Measurements from ENCODE around the gene TCF4. TPM values are rescaled to one million over a fixed set of nuclear protein-coding genes. Genes with fewer than 3 reads are reported as not detected.
A peak's percentile ranks its signal among the peaks of the same experiment; 100 is the strongest.

Gene TCF4
- total and polyA plus RNA-seq, 2 of the 13 experiments (the other 11 are each of a cell fraction or from before 2014, with no cell fraction given), result not detected

DNA sequence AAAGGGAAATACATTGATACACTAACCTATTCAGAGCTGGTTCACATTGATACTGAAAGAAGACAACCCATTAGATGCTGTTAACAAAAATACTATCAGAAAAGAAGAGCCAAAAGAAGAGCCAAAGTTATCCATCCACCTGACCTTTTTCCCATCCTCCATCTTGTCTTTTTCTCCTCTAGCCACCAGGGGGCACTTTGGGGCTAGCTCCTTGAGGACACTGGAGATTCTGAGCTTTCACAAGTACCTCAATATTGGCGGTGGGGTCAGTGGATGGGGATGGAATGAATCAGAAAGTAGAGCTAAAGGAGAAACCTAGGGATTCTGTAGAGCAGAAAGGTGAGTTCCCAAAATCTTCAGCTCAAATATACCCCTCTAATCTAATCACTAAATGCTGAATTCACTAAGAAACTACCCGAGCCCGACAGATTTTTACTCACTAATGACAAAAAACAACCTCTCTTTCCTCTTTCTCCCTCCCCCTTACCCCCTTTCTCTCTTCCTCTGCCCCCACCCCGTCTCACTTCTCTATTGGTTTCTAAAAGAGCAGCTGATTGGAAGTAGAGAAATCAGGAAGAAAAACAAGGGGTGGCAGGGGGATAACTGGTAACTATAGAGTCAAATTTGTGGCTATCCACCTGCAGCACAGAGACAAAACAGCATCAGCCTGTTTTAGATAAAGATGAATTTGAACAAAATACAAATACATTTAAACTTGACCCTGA is 203.3 kb downstream of the TCF4 start:
- H3K4me2 ChIP-seq (ENCODE audit: low read depth, low read length), result no peak overlapping the region
- 2% methylated on average over 4 of the region's 4 CpGs for WGBS (ENCODE audit: low lambda C conversion rate)
- no peak for TF ChIP-seq POLR2A (IDR thresholded peaks at IDR 0.05; ENCODE audit: insufficient read depth in 1 of 2, low read depth in 2 of 2, low read length in 2 of 2)
- TF ChIP-seq, protein P1, sequence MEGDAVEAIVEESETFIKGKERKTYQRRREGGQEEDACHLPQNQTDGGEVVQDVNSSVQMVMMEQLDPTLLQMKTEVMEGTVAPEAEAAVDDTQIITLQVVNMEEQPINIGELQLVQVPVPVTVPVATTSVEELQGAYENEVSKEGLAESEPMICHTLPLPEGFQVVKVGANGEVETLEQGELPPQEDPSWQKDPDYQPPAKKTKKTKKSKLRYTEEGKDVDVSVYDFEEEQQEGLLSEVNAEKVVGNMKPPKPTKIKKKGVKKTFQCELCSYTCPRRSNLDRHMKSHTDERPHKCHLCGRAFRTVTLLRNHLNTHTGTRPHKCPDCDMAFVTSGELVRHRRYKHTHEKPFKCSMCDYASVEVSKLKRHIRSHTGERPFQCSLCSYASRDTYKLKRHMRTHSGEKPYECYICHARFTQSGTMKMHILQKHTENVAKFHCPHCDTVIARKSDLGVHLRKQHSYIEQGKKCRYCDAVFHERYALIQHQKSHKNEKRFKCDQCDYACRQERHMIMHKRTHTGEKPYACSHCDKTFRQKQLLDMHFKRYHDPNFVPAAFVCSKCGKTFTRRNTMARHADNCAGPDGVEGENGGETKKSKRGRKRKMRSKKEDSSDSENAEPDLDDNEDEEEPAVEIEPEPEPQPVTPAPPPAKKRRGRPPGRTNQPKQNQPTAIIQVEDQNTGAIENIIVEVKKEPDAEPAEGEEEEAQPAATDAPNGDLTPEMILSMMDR (CRISPR knock-in tag; IDR thresholded peaks at IDR 0.05), result peak; percentile 45; the same call in 1 of the 2 replicates
- no peak overlapping the region for H2AFZ ChIP-seq (ENCODE audit: low read length)
- ChIA-PET CTCF (ENCODE audit: low intra/inter-chr PET ratio, low total read pairs) (no interaction called here), POLR2A (no interaction called here)
- BruUV-seq (replicated peaks), result no TSS peak
- H3K9me3 ChIP-seq (ENCODE audit: low read length), result 0 out of 2 replicates have a peak, but pooled peaks cover 14% of the 10 kb centered on the region
- DNase-seq (ENCODE audit: low spot score) (peak; percentile 7), FAIRE-seq (no peak), ATAC-seq (no peak)
- intact Hi-C loops (cut with micrococcal nuclease; ENCODE audit: unreplicated experiment) (no loop called here), in situ Hi-C loops (cut with HindIII; ENCODE audit: extremely low pct_ligation_motif_present, low pct_unique_long_range_greater_than_20kb) (no loop called here)
- H3K4me1 ChIP-seq (ENCODE audit: insufficient read depth, low read length), result no peaks in the 10 kb centered on the region
- H3K4me3 ChIP-seq (replicated peaks in 1 of 3; ENCODE audit: insufficient read depth in 1 of 3, low read depth in 2 of 3, low read length in 3 of 3), result no peak overlapping the region
- H3K79me2 ChIP-seq (ENCODE audit: insufficient read depth, low read length), result no peaks in the 10 kb centered on the region
- H3K9ac ChIP-seq (ENCODE audit: insufficient read depth, low read depth, low read length), result no peak overlapping the region
- H4K20me1 ChIP-seq (ENCODE audit: insufficient read depth, low read length), result no peaks in the 10 kb centered on the region
- H3K27me3 ChIP-seq (ENCODE audit: control insufficient read depth in 1 of 2, insufficient read depth in 2 of 2, low read length in 2 of 2), result no peaks in the 10 kb centered on the region; a peak in 1 of 5 replicates
- no peak overlapping the region for H3K27ac ChIP-seq (ENCODE audit: extremely low read length, insufficient read depth, low read length)
- no peaks in the 10 kb centered on the region for H3K36me3 ChIP-seq (replicated peaks in 1 of 2; ENCODE audit: control insufficient read depth in 1 of 2, insufficient read depth in 2 of 2, low read length in 2 of 2)

DNA sequence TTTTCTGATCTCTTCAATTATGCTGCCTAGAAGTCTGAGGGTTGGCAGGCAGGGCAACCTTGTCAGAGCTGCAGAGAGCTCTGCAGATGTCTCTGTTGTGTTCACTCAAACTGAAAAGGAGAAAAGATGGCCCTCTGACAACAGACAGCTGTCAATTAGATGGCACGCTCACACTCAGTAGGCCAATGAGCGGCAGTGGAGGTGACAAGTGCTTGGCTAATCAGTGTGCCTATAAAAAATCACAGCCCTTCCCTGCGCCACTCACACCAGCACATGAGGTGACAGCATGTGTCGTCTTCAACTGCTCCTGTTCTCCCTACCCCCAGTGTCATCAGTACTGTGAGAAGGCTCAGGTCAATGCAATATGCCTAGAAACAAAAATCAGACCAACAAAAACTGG is 203.9 kb downstream of the TCF4 start:
- 48% methylated on average over 4 of the region's 4 CpGs for WGBS (ENCODE audit: low lambda C conversion rate)
- no peak for ATAC-seq
- no peaks in the 10 kb centered on the region for H3K36me3 ChIP-seq (replicated peaks in 1 of 2; ENCODE audit: control insufficient read depth in 1 of 2, insufficient read depth in 2 of 2, low read length in 2 of 2)
- POLR2A ChIA-PET, result no interaction called here
- no peak overlapping the region for H2AFZ ChIP-seq (ENCODE audit: low read length)
- no peak overlapping the region for H3K9ac ChIP-seq (ENCODE audit: insufficient read depth, low read depth, low read length)
- intact Hi-C loops (cut with micrococcal nuclease; ENCODE audit: unreplicated experiment), result no loop called here
- H3K27ac ChIP-seq (ENCODE audit: extremely low read length, insufficient read depth, low read length), result no peak overlapping the region
- no peaks in the 10 kb centered on the region for H3K27me3 ChIP-seq (ENCODE audit: control insufficient read depth in 1 of 2, insufficient read depth in 2 of 2, low read length in 2 of 2)
- no peaks in the 10 kb centered on the region for H4K20me1 ChIP-seq (ENCODE audit: insufficient read depth, low read length)
- no TSS peak for BruUV-seq (replicated peaks)
- FAIRE-seq, result no peak
- H3K79me2 ChIP-seq (ENCODE audit: insufficient read depth, low read length), result no peaks in the 10 kb centered on the region
- DNase-seq (ENCODE audit: low spot score), result no peak
- no peak overlapping the region for H3K4me3 ChIP-seq (replicated peaks in 1 of 3; ENCODE audit: insufficient read depth in 1 of 3, low read depth in 2 of 3, low read length in 3 of 3)
- no peaks in the 10 kb centered on the region for H3K4me1 ChIP-seq (ENCODE audit: insufficient read depth, low read length)
- CTCF ChIA-PET (ENCODE audit: low intra/inter-chr PET ratio, low total read pairs), result no interaction called here
- no peak overlapping the region for H3K4me2 ChIP-seq (ENCODE audit: low read depth, low read length)
- in situ Hi-C loops (cut with HindIII; ENCODE audit: extremely low pct_ligation_motif_present, low pct_unique_long_range_greater_than_20kb), result no loop called here
- H3K9me3 ChIP-seq (ENCODE audit: low read length), result 0 out of 2 replicates have a peak, but pooled peaks cover 14% of the 10 kb centered on the region
- TF ChIP-seq JUNB (CRISPR knock-in tag; IDR thresholded peaks at IDR 0.05; ENCODE audit: borderline replicate concordance), result no peak
- TF ChIP-seq, protein P2, sequence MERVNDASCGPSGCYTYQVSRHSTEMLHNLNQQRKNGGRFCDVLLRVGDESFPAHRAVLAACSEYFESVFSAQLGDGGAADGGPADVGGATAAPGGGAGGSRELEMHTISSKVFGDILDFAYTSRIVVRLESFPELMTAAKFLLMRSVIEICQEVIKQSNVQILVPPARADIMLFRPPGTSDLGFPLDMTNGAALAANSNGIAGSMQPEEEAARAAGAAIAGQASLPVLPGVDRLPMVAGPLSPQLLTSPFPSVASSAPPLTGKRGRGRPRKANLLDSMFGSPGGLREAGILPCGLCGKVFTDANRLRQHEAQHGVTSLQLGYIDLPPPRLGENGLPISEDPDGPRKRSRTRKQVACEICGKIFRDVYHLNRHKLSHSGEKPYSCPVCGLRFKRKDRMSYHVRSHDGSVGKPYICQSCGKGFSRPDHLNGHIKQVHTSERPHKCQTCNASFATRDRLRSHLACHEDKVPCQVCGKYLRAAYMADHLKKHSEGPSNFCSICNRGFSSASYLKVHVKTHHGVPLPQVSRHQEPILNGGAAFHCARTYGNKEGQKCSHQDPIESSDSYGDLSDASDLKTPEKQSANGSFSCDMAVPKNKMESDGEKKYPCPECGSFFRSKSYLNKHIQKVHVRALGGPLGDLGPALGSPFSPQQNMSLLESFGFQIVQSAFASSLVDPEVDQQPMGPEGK (CRISPR knock-in tag; IDR thresholded peaks at IDR 0.05), result no peak
- TF ChIP-seq, protein P3, sequence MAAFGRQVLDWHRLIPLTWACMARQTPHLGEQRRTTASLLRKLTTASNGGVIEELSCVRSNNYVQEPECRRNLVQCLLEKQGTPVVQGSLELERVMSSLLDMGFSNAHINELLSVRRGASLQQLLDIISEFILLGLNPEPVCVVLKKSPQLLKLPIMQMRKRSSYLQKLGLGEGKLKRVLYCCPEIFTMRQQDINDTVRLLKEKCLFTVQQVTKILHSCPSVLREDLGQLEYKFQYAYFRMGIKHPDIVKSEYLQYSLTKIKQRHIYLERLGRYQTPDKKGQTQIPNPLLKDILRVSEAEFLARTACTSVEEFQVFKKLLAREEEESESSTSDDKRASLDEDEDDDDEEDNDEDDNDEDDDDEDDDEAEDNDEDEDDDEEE (CRISPR knock-in tag; IDR thresholded peaks at IDR 0.05), result no peak
- no peak for TF ChIP-seq MBNL3 (CRISPR knock-in tag; conservative IDR thresholded peaks at IDR 0.05)
- no peak for TF ChIP-seq ATM (IDR thresholded peaks at IDR 0.05; ENCODE audit: borderline replicate concordance)
- TF ChIP-seq, protein P4, sequence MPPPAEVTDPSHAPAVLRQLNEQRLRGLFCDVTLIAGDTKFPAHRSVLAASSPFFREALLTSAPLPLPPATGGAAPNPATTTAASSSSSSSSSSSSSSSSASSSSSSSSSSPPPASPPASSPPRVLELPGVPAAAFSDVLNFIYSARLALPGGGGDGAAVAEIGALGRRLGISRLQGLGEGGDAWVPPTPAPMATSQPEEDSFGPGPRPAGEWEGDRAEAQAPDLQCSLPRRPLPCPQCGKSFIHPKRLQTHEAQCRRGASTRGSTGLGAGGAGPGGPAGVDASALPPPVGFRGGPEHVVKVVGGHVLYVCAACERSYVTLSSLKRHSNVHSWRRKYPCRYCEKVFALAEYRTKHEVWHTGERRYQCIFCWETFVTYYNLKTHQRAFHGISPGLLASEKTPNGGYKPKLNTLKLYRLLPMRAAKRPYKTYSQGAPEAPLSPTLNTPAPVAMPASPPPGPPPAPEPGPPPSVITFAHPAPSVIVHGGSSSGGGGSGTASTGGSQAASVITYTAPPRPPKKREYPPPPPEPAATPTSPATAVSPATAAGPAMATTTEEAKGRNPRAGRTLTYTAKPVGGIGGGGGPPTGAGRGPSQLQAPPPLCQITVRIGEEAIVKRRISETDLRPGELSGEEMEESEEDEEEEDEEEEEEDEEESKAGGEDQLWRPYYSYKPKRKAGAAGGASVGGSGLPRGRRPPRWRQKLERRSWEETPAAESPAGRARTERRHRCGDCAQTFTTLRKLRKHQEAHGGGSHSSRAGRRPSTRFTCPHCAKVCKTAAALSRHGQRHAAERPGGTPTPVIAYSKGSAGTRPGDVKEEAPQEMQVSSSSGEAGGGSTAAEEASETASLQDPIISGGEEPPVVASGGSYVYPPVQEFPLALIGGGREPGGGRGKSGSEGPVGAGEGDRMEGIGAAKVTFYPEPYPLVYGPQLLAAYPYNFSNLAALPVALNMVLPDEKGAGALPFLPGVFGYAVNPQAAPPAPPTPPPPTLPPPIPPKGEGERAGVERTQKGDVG (CRISPR knock-in tag; IDR thresholded peaks at IDR 0.05; ENCODE audit: borderline replicate concordance), result no peak
- TF ChIP-seq ZNF766 (CRISPR knock-in tag; IDR thresholded peaks at IDR 0.05; ENCODE audit: borderline replicate concordance), result no peak

Data from HepG2 (cell line).